HG03521 (cell line): ENCODE measurements around the gene PGM2L1.
"Not testable (repeated sequence)": the region's sequence is repeated elsewhere in the genome, so short reads cannot be mapped to it uniquely, and the experiment has no call there.

Experiments
- ATAC-seq: cut with Tn5 transposase; IDR thresholded peaks from one replicate; pipeline ENCODE4 v1.9.1; 2021; ENCODE audit warnings: mild to moderate bottlenecking, moderate library complexity; ENCODE audit not compliant: unreplicated experiment

Gene PGM2L1

GRCh38 chr11:74403607-74404321, 5.5 kb upstream of the PGM2L1 start:
- no peak for ATAC-seq

- ATAC-seq: no peak
Measured at GRCh38 chr11:74400606-74401005, 2.4 kb upstream of the PGM2L1 start.

DNA sequence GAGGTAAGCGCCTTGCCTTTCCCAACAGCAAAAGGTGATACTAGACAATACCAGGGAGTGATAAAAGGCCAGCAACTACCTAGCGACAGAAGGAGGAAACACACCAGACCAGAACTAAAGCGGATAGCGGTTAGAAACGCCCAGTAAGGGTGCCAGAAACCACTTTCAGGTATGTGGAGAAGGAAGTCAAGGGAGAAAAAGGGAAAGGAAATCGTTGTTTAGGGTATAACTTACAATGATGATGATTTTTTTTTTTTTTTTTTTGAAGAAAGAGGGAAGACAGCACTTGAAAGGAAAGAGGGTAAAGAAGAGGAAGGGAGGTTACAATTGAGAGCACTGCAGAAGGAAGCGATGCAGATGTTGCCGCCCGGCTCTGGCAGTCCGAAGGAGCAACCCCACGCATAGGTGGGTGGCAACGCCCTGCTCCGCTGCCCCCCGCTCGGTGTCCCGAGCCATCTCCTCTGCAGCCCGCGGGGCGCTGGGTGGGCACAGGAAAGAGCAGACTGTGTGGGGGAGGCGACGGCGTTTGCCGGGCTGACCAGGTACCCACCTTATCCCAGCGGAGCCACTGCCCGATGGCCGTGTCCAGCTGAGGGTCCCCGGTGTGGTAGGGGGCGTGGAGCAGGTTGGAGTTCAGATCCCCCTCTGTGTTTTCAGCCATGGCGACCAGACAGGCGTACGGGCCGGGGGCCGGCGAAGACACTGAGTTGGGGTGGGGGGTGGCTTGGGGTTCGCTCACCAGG, 561 bp downstream of the PGM2L1 start:
- no peak for ATAC-seq

DNA sequence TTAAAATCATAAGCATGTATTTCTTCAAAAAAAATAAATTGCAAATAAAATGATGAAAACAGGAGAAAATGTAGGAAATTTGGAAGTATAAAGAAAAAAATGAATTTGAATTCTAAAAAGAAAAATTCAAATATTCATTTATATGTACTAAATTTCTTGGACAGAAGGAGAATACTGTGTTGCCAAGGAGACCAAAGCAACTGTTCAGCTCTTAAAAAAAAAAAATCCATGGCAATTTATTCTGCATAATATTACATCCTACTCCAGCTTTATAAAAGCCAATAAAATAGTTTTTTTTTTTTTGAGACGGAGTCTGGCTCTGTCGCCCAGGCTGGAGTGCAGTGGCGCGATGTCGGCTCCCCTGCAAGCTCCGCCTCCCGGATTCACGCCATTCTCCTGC, 6.0 kb downstream of the PGM2L1 start:
- no peak for ATAC-seq

GRCh38 chr11:74391193-74391592, 7.0 kb downstream of the PGM2L1 start:
- no peak for ATAC-seq

- ATAC-seq: no peak
Measured at GRCh38 chr11:74390697-74391096, 7.5 kb downstream of the PGM2L1 start.

GRCh38 chr11:74388678-74389327, 9.4 kb downstream of the PGM2L1 start:
- no peak for ATAC-seq

GRCh38 chr11:74384641-74385040, 13.6 kb downstream of the PGM2L1 start:
- ATAC-seq: no peak

GRCh38 chr11:74380746-74381439, 17.3 kb downstream of the PGM2L1 start:
- no peak for ATAC-seq

DNA sequence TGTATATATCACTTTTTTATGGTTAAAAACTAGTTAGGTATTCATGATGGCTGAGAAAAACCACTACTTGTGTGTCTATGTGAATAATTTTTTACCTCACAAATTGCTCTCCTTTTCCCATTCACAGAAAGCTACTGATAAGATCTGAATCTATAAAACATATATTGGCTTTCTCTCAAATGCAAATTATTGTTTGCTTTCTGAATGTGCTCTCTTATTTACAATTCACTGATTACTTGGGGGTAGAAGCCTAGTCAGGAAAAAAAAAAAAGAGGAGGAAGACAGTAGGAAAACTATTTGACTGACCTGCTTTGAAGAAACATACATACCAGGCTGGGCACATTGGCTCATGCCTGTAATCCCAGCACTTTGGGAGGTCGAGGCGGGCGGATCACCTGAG, 20.5 kb downstream of the PGM2L1 start:
- no peak for ATAC-seq

DNA sequence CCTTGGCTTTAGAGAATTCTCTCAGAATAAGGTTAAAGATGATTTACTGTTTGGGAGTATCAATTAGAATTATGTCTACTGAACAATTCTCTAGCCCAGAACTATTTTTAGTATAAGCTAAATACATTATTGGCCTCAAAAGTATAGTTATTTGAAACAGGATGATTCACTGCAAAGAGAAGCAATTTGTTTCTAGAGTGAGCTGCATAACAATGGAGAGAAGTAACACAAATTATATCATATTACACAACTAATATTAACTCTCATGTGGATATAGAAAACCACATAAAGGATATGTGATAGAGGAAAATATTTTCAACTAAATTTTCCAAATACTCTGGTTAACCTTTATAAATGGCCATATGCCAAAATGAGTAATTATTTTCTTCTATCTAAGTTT, 24.9 kb downstream of the PGM2L1 start:
- no peak for ATAC-seq

DNA sequence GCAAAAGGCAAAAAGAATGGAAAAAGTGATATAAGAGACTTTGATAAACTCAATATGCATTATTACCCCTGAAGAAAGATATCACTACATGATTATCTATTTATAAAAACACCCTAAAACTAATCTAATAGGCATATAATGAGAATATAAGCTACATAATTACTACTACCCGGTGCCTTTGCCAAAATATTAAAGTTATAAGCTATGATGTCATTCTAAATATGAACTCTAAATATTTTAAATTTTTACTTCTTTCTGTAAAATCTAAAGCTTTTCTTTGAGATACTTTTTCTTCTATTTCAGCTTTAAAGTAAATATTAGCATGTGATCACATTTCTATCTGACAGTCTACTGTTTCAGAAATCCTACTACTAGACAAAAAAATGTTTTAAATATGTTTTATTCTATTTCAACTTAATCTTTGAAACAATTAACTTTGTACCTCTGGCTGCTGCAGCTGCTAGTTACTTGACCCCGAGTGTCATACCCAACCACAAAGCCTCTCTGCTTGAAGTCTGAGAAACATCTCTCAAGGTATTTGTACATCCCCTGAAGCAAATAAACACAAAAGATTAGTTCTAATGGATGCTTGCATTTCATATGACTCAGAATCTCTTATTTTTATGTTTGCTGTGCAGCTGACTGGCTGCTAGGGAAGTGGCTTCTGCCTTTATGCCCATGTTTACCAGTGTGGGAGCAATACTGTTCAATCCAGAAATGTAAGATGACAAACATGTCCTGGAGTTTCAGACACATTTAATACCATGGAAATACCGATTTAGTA, 26.8 kb downstream of the PGM2L1 start:
- ATAC-seq: no peak

GRCh38 chr11:74370123-74370522, 28.1 kb downstream of the PGM2L1 start:
- no peak for ATAC-seq

DNA sequence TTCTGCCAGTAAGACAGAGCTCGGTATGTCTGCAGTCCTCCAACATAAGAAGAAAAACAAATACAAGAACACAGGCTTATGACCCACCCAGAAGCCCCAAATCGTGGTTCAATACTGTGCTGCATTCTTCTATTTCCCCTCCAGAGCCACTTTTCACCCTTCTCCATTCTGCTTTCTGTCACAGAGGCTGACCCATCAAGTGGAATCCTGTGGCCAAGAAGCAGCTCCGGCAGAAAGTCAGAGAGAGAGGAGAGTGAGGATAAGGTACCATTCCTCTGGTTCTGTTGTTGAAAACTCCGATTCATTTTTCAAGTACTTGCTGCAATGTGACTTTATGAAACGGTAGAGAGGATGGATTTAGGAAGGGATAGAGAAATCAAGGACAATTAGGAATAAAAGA, 30.4 kb downstream of the PGM2L1 start:
- ATAC-seq: no peak

GRCh38 chr11:74366576-74366975, 31.7 kb downstream of the PGM2L1 start:
- no peak for ATAC-seq

DNA sequence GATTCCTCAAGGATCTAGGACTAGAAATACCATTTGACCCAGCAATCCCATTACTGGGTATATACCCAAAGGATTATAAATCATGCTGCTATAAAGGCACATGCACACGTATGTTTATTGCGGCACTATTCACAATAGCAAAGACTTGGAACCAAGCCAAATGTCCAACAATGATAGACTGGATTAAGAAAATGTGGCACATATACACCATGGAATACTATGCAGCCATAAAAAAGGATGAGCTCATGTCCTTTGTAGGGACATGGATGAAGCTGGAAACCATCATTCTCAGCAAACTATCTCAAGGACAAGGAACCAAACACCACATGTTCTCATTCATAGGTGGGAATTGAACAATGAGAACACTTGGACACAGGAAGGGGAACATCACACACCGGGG, 32.4 kb downstream of the PGM2L1 start:
- not testable (repeated sequence) for ATAC-seq

DNA sequence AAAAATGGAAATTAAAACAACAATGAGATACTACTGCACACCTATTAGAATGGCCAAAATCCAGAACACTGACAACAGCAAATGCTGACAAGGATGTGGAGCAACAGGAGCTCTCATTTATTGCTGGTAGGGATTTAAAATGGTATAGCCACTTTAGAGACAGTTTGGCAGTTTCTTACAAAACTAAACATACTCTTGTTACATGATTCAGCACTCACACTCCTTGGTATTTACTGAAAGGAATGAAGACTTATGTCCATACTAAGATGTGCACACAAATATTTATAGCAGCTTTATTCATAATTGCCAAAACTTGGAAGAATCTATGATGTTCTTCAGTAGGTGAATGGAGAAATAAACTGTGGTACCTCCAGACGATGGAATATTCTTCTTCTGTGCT, 40.8 kb downstream of the PGM2L1 start:
- no peak for ATAC-seq

DNA sequence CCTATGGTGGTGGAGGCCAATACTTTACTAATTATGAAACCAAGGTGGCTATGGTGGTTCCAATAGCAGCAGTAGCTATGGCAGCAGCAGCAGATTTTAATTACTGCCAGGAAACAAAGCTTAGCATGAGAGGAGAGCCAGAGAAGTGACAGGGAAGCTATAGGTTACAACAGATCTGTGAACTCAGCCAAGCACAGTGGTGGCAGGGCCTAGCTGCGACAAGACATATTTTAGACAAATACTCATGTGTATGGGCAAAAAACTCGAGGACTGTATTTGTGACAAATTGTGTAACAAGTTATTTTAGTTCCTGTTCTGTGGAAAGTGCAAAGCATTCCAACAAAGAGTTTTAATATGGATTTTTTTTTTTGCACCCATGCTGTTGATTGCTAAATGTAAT, 42.6 kb downstream of the PGM2L1 start:
- no peak for ATAC-seq

DNA sequence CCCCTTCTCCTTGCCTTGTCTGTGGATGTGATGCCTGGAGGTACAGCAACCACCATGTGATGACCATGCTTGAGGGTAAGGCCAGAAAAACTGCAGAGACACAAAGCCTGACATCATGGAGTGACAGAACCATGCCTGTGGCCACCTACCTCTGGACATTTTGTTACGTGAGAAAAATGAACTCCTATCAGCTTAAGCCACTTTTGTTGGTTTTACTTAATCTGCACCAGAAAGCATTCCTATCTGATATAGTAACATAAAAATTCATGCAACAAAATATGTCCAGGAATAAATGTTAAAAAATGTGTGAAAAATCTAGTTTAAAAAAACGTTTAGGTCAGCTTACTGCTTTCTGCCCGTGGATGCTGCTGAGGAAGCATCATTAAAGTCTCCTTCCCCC, 44.2 kb downstream of the PGM2L1 start:
- no peak for ATAC-seq

- ATAC-seq: no peak
Measured at GRCh38 chr11:74347381-74347780, 50.9 kb downstream of the PGM2L1 start.

- ATAC-seq: no peak
Measured at GRCh38 chr11:74345420-74345819, 52.8 kb downstream of the PGM2L1 start.
